Measurements from ENCODE around the gene LRRTM4. TPM values are rescaled to one million over a fixed set of nuclear protein-coding genes. Genes with fewer than 3 reads are reported as not detected.

Gene LRRTM4
- total and polyA plus RNA-seq, 10 of the 15 experiments (the other 5 are each of a cell fraction or from before 2014, with no cell fraction given), result 0.01 to 1.0 TPM; not detected in 8

DNA sequence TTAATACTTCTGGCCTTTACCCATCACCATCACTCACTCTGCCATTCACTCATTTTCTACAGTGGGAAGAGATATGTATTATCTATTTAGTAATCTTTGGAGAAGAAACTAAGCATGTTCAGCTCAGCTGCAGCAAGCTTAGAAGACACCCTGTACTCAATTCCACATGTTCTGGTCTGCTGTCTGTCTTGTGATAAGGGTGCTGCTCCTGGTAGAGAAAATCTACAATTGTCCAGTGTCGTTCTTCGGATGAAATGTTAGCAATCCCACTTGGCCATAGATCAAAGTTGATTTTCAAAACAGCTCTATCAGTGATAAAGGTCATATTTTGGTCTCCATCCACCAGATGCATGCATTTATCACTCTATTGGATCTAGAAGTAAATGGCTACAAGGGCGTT, 337.1 kb downstream of the LRRTM4 start:
- H3K4me3 ChIP-seq, result no peak overlapping the region
- POLR2A ChIA-PET, result no interaction called here
- DNase-seq (ENCODE audit: low read depth, low spot score), result no peak
- TF ChIP-seq RAD51 (IDR thresholded peaks at IDR 0.05) (no peak), BACH1 (IDR thresholded peaks at IDR 0.05; ENCODE audit: borderline replicate concordance) (no peak), ZNF384 (IDR thresholded peaks at IDR 0.05; ENCODE audit: borderline replicate concordance, low read depth, low read length) (no peak), PAX5 (IDR thresholded peaks at IDR 0.05; ENCODE audit: borderline replicate concordance, low read depth, low read length) (no peak), ASH2L (IDR thresholded peaks at IDR 0.05; ENCODE audit: borderline replicate concordance, low read depth) (no peak), ZNF622 (IDR thresholded peaks at IDR 0.05) (no peak), FOS (IDR thresholded peaks at IDR 0.05; ENCODE audit: borderline replicate concordance, extremely low read depth, insufficient read length) (no peak)
- TF ChIP-seq, protein P1, sequence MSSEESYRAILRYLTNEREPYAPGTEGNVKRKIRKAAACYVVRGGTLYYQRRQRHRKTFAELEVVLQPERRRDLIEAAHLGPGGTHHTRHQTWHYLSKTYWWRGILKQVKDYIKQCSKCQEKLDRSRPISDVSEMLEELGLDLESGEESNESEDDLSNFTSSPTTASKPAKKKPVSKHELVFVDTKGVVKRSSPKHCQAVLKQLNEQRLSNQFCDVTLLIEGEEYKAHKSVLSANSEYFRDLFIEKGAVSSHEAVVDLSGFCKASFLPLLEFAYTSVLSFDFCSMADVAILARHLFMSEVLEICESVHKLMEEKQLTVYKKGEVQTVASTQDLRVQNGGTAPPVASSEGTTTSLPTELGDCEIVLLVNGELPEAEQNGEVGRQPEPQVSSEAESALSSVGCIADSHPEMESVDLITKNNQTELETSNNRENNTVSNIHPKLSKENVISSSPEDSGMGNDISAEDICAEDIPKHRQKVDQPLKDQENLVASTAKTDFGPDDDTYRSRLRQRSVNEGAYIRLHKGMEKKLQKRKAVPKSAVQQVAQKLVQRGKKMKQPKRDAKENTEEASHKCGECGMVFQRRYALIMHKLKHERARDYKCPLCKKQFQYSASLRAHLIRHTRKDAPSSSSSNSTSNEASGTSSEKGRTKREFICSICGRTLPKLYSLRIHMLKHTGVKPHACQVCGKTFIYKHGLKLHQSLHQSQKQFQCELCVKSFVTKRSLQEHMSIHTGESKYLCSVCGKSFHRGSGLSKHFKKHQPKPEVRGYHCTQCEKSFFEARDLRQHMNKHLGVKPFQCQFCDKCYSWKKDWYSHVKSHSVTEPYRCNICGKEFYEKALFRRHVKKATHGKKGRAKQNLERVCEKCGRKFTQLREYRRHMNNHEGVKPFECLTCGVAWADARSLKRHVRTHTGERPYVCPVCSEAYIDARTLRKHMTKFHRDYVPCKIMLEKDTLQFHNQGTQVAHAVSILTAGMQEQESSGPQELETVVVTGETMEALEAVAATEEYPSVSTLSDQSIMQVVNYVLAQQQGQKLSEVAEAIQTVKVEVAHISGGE (CRISPR knock-in tag; IDR thresholded peaks at IDR 0.05), result no peak
- TF ChIP-seq, protein P2, sequence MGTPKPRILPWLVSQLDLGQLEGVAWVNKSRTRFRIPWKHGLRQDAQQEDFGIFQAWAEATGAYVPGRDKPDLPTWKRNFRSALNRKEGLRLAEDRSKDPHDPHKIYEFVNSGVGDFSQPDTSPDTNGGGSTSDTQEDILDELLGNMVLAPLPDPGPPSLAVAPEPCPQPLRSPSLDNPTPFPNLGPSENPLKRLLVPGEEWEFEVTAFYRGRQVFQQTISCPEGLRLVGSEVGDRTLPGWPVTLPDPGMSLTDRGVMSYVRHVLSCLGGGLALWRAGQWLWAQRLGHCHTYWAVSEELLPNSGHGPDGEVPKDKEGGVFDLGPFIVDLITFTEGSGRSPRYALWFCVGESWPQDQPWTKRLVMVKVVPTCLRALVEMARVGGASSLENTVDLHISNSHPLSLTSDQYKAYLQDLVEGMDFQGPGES (IDR thresholded peaks at IDR 0.05), result no peak
- TF ChIP-seq, protein P3, sequence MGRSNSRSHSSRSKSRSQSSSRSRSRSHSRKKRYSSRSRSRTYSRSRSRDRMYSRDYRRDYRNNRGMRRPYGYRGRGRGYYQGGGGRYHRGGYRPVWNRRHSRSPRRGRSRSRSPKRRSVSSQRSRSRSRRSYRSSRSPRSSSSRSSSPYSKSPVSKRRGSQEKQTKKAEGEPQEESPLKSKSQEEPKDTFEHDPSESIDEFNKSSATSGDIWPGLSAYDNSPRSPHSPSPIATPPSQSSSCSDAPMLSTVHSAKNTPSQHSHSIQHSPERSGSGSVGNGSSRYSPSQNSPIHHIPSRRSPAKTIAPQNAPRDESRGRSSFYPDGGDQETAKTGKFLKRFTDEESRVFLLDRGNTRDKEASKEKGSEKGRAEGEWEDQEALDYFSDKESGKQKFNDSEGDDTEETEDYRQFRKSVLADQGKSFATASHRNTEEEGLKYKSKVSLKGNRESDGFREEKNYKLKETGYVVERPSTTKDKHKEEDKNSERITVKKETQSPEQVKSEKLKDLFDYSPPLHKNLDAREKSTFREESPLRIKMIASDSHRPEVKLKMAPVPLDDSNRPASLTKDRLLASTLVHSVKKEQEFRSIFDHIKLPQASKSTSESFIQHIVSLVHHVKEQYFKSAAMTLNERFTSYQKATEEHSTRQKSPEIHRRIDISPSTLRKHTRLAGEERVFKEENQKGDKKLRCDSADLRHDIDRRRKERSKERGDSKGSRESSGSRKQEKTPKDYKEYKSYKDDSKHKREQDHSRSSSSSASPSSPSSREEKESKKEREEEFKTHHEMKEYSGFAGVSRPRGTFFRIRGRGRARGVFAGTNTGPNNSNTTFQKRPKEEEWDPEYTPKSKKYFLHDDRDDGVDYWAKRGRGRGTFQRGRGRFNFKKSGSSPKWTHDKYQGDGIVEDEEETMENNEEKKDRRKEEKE (IDR thresholded peaks at IDR 0.05), result no peak
- TF ChIP-seq, protein P4, sequence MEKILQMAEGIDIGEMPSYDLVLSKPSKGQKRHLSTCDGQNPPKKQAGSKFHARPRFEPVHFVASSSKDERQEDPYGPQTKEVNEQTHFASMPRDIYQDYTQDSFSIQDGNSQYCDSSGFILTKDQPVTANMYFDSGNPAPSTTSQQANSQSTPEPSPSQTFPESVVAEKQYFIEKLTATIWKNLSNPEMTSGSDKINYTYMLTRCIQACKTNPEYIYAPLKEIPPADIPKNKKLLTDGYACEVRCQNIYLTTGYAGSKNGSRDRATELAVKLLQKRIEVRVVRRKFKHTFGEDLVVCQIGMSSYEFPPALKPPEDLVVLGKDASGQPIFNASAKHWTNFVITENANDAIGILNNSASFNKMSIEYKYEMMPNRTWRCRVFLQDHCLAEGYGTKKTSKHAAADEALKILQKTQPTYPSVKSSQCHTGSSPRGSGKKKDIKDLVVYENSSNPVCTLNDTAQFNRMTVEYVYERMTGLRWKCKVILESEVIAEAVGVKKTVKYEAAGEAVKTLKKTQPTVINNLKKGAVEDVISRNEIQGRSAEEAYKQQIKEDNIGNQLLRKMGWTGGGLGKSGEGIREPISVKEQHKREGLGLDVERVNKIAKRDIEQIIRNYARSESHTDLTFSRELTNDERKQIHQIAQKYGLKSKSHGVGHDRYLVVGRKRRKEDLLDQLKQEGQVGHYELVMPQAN (conservative IDR thresholded peaks at IDR 0.05), result no peak
- H3K9me3 ChIP-seq (replicated peaks; ENCODE audit: control insufficient read depth, insufficient read depth, low read length), result no peaks in the 10 kb centered on the region
- SMC1A ChIA-PET (ENCODE audit: uncharacterized antibody, unreplicated experiment), result no interaction called here
- no peak for FAIRE-seq
- CTCF ChIA-PET, result no interaction called here
- ATAC-seq, result no peak
- no peak overlapping the region for H3K27ac ChIP-seq (ENCODE audit: control insufficient read depth, insufficient read depth)
- in situ Hi-C loops (cut with MboI), result no loop called here
- no peaks in the 10 kb centered on the region for H3K27me3 ChIP-seq (replicated peaks in 1 of 2; ENCODE audit: control insufficient read depth in 2 of 2, insufficient read depth in 2 of 2, low read length in 1 of 2)
- intact Hi-C loops (cut with micrococcal nuclease; ENCODE audit: unreplicated experiment), result no loop called here
- H3K4me2 ChIP-seq (ENCODE audit: control insufficient read depth, insufficient read depth), result no peak overlapping the region
- H3K9ac ChIP-seq (ENCODE audit: control insufficient read depth, insufficient read depth, low read length), result no peak overlapping the region
- H3K79me2 ChIP-seq (ENCODE audit: control insufficient read depth, insufficient read depth, low read length), result no peaks in the 10 kb centered on the region
- WGBS (ENCODE audit: insufficient coverage, insufficient replicate concordance, low lambda C conversion rate, missing lambda C conversion rate), result 6% methylated on average over 3 of the region's 3 CpGs
- no peak overlapping the region for H2AFZ ChIP-seq (ENCODE audit: control insufficient read depth, low read depth, low read length)
- no peaks in the 10 kb centered on the region for H3K36me3 ChIP-seq (ENCODE audit: control insufficient read depth in 2 of 2, insufficient read depth in 2 of 2, low read length in 1 of 2)
- no peaks in the 10 kb centered on the region for H3K4me1 ChIP-seq (ENCODE audit: control insufficient read depth, insufficient read depth, low read length)
- BruUV-seq (replicated peaks), result no TSS peak
- H4K20me1 ChIP-seq (ENCODE audit: control insufficient read depth, insufficient read depth), result no peaks in the 10 kb centered on the region
- RAD21 ChIA-PET (ENCODE audit: unreplicated experiment), result no interaction called here

All from GM12878 (cell line).